ENCODE data around the gene SPPL3.

- TF ChIP-seq CTCF (IDR thresholded peaks at IDR 0.05; ENCODE audit: poor library complexity) (no peak), EZH2 (IDR thresholded peaks at IDR 0.05; ENCODE audit: borderline replicate concordance) (no peak), EZH2phosphoT487 (IDR thresholded peaks at IDR 0.05; ENCODE audit: low read depth, severe bottlenecking, unreplicated experiment) (no peak)
Observed at GRCh38 chr12:120941846-120942405, 37.8 kb upstream of the SPPL3 start.

All from hepatocyte (in vitro differentiated cells).